Measurements from ENCODE around the gene CBLB. TPM values are rescaled to one million over a fixed set of nuclear protein-coding genes. Genes with fewer than 3 reads are reported as not detected.

The CBLB gene
- total RNA-seq, 1 donor from 2014 or later: 45.9 TPM

DNA sequence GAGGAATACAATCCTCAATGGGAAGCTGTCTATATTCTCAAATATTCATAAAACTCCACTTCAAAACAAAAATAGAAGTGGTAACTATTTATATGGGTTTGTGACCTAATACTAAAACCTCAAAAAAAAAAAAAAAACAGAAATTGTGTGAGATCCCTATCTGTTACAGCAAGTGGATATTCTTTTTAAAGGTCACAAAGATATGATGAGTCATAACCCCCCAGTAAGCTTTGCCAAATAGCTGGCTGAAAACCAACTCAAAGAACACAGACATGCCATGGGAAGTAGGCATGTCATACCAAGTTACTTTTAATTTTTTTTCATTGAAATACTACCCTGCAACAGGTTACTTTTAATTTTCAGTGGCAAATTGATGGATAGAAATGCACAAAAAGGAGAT lies 62.5 kb downstream of the CBLB start:
- Histone ChIP-seq H4K20me1 (ENCODE audit: insufficient read depth, low read length) (no peaks in the 10 kb centered on the region), H3K27me3 (ENCODE audit: insufficient read depth, low read length) (no peaks in the 10 kb centered on the region), H3K9me3 (ENCODE audit: insufficient read depth, low read depth, low read length) (no peaks in the 10 kb centered on the region), H3K4me2 (ENCODE audit: low read length) (no peak overlapping the region), H3K9ac (ENCODE audit: low read length) (no peak overlapping the region), H3K36me3 (ENCODE audit: insufficient read depth, low read length) (no peaks in the 10 kb centered on the region), H2AFZ (ENCODE audit: low read depth, low read length) (no peak overlapping the region), H3K4me3 (ENCODE audit: insufficient read depth, low read depth, low read length) (no peak overlapping the region), H3K27ac (ENCODE audit: low read depth, low read length) (no peak overlapping the region), H3K79me2 (ENCODE audit: insufficient read depth, low read length) (peaks cover 76% of the 10 kb centered on the region), H3K4me1 (ENCODE audit: insufficient read depth, low read length) (peaks cover 2% of the 10 kb centered on the region)
- DNase-seq (ENCODE audit: low read depth) (peak; percentile 66), FAIRE-seq (no peak)
- Mint-ChIP-seq H3K36me3 (ENCODE audit: low read depth, unreplicated experiment) (no peaks in the 10 kb centered on the region), H3K4me3 (ENCODE audit: unreplicated experiment) (peak overlapping the region; percentile 6), H3K27me3 (ENCODE audit: low read depth, unreplicated experiment) (no peaks in the 10 kb centered on the region), H3K4me1 (ENCODE audit: low read depth, unreplicated experiment) (peaks cover 31% of the 10 kb centered on the region), H3K27ac (ENCODE audit: unreplicated experiment) (peak overlapping the region; percentile 34), H3K9me3 (ENCODE audit: unreplicated experiment) (no peaks in the 10 kb centered on the region)
- no peak for TF ChIP-seq EZH2 (IDR thresholded peaks at IDR 0.05; ENCODE audit: insufficient read depth, low read length)
- TF ChIP-seq, protein P1, sequence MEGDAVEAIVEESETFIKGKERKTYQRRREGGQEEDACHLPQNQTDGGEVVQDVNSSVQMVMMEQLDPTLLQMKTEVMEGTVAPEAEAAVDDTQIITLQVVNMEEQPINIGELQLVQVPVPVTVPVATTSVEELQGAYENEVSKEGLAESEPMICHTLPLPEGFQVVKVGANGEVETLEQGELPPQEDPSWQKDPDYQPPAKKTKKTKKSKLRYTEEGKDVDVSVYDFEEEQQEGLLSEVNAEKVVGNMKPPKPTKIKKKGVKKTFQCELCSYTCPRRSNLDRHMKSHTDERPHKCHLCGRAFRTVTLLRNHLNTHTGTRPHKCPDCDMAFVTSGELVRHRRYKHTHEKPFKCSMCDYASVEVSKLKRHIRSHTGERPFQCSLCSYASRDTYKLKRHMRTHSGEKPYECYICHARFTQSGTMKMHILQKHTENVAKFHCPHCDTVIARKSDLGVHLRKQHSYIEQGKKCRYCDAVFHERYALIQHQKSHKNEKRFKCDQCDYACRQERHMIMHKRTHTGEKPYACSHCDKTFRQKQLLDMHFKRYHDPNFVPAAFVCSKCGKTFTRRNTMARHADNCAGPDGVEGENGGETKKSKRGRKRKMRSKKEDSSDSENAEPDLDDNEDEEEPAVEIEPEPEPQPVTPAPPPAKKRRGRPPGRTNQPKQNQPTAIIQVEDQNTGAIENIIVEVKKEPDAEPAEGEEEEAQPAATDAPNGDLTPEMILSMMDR (IDR thresholded peaks at IDR 0.05; ENCODE audit: insufficient read depth, low read depth, low read length): no peak

DNA sequence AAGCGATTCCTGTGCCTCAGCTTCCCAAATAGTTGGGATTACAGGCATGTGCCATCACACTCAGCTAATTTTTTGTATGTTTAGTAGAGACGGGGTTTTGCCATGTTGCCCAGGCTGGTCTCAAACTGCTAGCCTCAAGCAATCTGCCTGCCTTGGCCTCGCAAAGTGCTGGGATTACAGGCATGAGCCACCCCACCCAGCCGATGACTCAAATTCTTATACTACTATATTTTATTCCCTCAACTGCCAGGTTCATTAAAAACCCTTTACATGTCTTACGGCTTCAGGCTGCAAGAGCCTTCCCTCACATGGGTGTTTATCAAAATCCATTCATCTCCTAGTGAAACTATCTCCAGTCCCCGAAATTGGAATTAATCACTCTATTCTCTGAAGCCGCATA lies 63.4 kb downstream of the CBLB start:
- Histone ChIP-seq H3K79me2 (ENCODE audit: insufficient read depth, low read length) (peaks cover 75% of the 10 kb centered on the region), H3K9me3 (ENCODE audit: insufficient read depth, low read depth, low read length) (no peaks in the 10 kb centered on the region), H3K4me3 (ENCODE audit: insufficient read depth, low read depth, low read length) (no peak overlapping the region), H3K36me3 (ENCODE audit: insufficient read depth, low read length) (no peaks in the 10 kb centered on the region), H4K20me1 (ENCODE audit: insufficient read depth, low read length) (no peaks in the 10 kb centered on the region), H3K27ac (ENCODE audit: low read depth, low read length) (no peak overlapping the region), H3K4me2 (ENCODE audit: low read length) (no peak overlapping the region), H2AFZ (ENCODE audit: low read depth, low read length) (no peak overlapping the region), H3K27me3 (ENCODE audit: insufficient read depth, low read length) (no peaks in the 10 kb centered on the region), H3K4me1 (ENCODE audit: insufficient read depth, low read length) (peaks cover 2% of the 10 kb centered on the region), H3K9ac (ENCODE audit: low read length) (no peak overlapping the region)
- no peak for TF ChIP-seq EZH2 (IDR thresholded peaks at IDR 0.05; ENCODE audit: insufficient read depth, low read length)
- TF ChIP-seq, protein P1 (IDR thresholded peaks at IDR 0.05; ENCODE audit: insufficient read depth, low read depth, low read length): no peak
- FAIRE-seq: no peak
- no peak for DNase-seq (ENCODE audit: low read depth)
- Mint-ChIP-seq H3K9me3 (ENCODE audit: unreplicated experiment) (no peaks in the 10 kb centered on the region), H3K4me3 (ENCODE audit: unreplicated experiment) (no peak overlapping the region), H3K27me3 (ENCODE audit: low read depth, unreplicated experiment) (no peaks in the 10 kb centered on the region), H3K4me1 (ENCODE audit: low read depth, unreplicated experiment) (peaks cover 31% of the 10 kb centered on the region), H3K27ac (ENCODE audit: unreplicated experiment) (no peak overlapping the region), H3K36me3 (ENCODE audit: low read depth, unreplicated experiment) (no peaks in the 10 kb centered on the region)

DNA sequence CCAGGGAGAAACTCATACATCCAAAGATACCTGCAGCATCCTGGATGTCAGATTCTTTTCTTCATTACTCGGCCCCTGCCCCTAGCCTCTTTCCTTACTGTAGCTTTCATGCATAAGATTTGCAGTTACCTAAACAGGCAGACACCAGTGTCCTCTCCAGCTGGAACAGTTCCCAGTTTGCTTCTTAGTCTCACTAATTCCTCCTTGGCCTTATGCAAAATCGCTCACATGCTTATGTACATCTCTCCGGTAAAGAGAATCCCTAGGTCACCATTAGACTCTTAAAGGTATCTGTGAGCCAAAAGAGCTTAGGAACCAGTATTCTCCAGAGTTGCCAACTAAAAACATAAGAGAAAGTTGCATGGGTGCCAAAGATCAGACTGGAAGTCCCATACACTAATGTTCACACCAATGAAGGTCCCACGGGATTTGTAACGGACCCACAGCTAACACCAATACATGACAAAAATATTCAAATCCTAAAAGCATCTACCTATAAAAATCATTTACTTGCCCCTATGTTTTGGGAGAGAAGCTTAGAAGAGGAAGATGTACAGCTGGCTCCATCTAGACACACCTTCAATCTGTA lies 66.6 kb downstream of the CBLB start:
- FAIRE-seq (no peak), DNase-seq (ENCODE audit: low read depth) (no peak)
- Histone ChIP-seq H3K27ac (ENCODE audit: low read depth, low read length) (no peak overlapping the region), H2AFZ (ENCODE audit: low read depth, low read length) (no peak overlapping the region), H3K9me3 (ENCODE audit: insufficient read depth, low read depth, low read length) (no peaks in the 10 kb centered on the region), H3K36me3 (ENCODE audit: insufficient read depth, low read length) (no peaks in the 10 kb centered on the region), H3K4me2 (ENCODE audit: low read length) (no peak overlapping the region), H3K79me2 (ENCODE audit: insufficient read depth, low read length) (peaks cover 68% of the 10 kb centered on the region), H3K27me3 (ENCODE audit: insufficient read depth, low read length) (no peaks in the 10 kb centered on the region), H3K4me1 (ENCODE audit: insufficient read depth, low read length) (peaks cover 8% of the 10 kb centered on the region), H4K20me1 (ENCODE audit: insufficient read depth, low read length) (peaks cover 6% of the 10 kb centered on the region), H3K9ac (ENCODE audit: low read length) (no peak overlapping the region), H3K4me3 (ENCODE audit: insufficient read depth, low read depth, low read length) (no peak overlapping the region)
- Mint-ChIP-seq H3K9me3 (ENCODE audit: unreplicated experiment) (no peaks in the 10 kb centered on the region), H3K36me3 (ENCODE audit: low read depth, unreplicated experiment) (no peaks in the 10 kb centered on the region), H3K4me1 (ENCODE audit: low read depth, unreplicated experiment) (peaks cover 28% of the 10 kb centered on the region), H3K27ac (ENCODE audit: unreplicated experiment) (no peak overlapping the region), H3K27me3 (ENCODE audit: low read depth, unreplicated experiment) (no peaks in the 10 kb centered on the region), H3K4me3 (ENCODE audit: unreplicated experiment) (no peak overlapping the region)
- no peak for TF ChIP-seq EZH2 (IDR thresholded peaks at IDR 0.05; ENCODE audit: insufficient read depth, low read length)
- TF ChIP-seq, protein P1 (IDR thresholded peaks at IDR 0.05; ENCODE audit: insufficient read depth, low read depth, low read length): no peak

Data from astrocyte (in vitro differentiated cells and primary cell).